Natural killer cell (primary cell): ENCODE data around the gene SNAI3. TPM values are rescaled to one million over a fixed set of nuclear protein-coding genes. Genes with fewer than 3 reads are reported as not detected.

Experiments
- ATAC-seq, 3 donors: fragments of 150-1000 bp in 2 of 3; fragments of 200-7000 bp in 1 of 3; cut with Tn5 transposase; 1 replicate in 1 of 3; 2 replicates in 2 of 3; pipeline ENCODE4 v1.10.0; 2021; ENCODE audit warnings: mild to moderate bottlenecking in 2 of 3, moderate library complexity in 2 of 3
- DNase-seq, 2 donors: peaks; one replicate each; pipeline versions ENCODE4 v3.0.0 to v3.0.0-alpha.2; 2013 to 2021; ENCODE audit warnings: mixed read lengths in 1 of 2
- H3K27ac ChIP-seq: one replicate; pipeline ENCODE4 v1.5.1; 2013; ENCODE audit warnings: mild to moderate bottlenecking, low read length
- H3K27me3 ChIP-seq: one replicate; pipeline ENCODE4 v1.6.1; 2013; ENCODE audit warnings: low read length; ENCODE audit not compliant: control insufficient read depth, insufficient read depth
- H3K36me3 ChIP-seq: one replicate; pipeline ENCODE4 v1.6.1; 2013; ENCODE audit warnings: low read length; ENCODE audit not compliant: control insufficient read depth, insufficient read depth
- H3K4me1 ChIP-seq: one replicate; pipeline ENCODE4 v1.6.1; 2013; ENCODE audit warnings: low read length; ENCODE audit not compliant: control insufficient read depth, insufficient read depth
- H3K4me3 ChIP-seq: one replicate; pipeline ENCODE4 v1.5.1; 2013; ENCODE audit warnings: low read length
- H3K9me3 ChIP-seq: one replicate; pipeline ENCODE4 v1.6.1; 2013; ENCODE audit warnings: low read length; ENCODE audit not compliant: control insufficient read depth, insufficient read depth
- H3K27ac Mint-ChIP-seq, 2 donors: one replicate each; pipeline ENCODE4 v1.8.0; 2022; ENCODE audit warnings: mild to moderate bottlenecking in 2 of 2, mixed read lengths in 2 of 2, moderate library complexity in 1 of 2
- H3K27me3 Mint-ChIP-seq, 2 donors: one replicate each; pipeline ENCODE4 v1.8.0; 2022; ENCODE audit warnings: low read depth in 2 of 2, mixed read lengths in 2 of 2
- H3K36me3 Mint-ChIP-seq: one replicate; pipeline ENCODE4 v1.8.0; 2022; ENCODE audit warnings: mixed read lengths
- H3K4me1 Mint-ChIP-seq, 2 donors: one replicate each; pipeline ENCODE4 v1.8.0; 2022; ENCODE audit warnings: mixed read lengths in 2 of 2
- H3K4me3 Mint-ChIP-seq: one replicate; pipeline ENCODE4 v1.8.0; 2022; ENCODE audit warnings: mild to moderate bottlenecking, moderate library complexity, mixed read lengths
- H3K9me3 Mint-ChIP-seq, 2 donors: one replicate each; pipeline ENCODE4 v1.8.0; 2022; ENCODE audit warnings: mixed read lengths in 2 of 2
- CTCF ChIP-seq: fragments of 200-600 bp; IDR thresholded peaks from one replicate; pipeline ENCODE4 v1.8.0; 2022; ENCODE audit warnings: antibody characterized with exemption
- WGBS: methylation state at CpG from one replicate; pipeline ENCODE4 v1.1.7; 2013; ENCODE audit warnings: missing lambda C conversion rate; ENCODE audit not compliant: insufficient coverage; 5-methylcytosine and 5-hydroxymethylcytosine counted together
- intact Hi-C: fragments of 100-400 bp; cut with micrococcal nuclease; formaldehyde crosslinking; loops from one replicate; pipeline ENCODE4 v1.14.2; 2022
- total RNA-seq, 4 donors: library from RNA; stranded (reverse); fragments of 120-200 nt in 1 of 4; gene quantifications; one replicate each; pipeline versions ENCODE4 v1.2.3 to v1.2.4, GENCODE V29; 2013 to 2022

The SNAI3 gene
- total RNA-seq, 3 donors from 2014 or later (not counting 1 experiment from before 2014, with no cell fraction given) = 8.2 to 9.2 (median 8.4) TPM

DNA sequence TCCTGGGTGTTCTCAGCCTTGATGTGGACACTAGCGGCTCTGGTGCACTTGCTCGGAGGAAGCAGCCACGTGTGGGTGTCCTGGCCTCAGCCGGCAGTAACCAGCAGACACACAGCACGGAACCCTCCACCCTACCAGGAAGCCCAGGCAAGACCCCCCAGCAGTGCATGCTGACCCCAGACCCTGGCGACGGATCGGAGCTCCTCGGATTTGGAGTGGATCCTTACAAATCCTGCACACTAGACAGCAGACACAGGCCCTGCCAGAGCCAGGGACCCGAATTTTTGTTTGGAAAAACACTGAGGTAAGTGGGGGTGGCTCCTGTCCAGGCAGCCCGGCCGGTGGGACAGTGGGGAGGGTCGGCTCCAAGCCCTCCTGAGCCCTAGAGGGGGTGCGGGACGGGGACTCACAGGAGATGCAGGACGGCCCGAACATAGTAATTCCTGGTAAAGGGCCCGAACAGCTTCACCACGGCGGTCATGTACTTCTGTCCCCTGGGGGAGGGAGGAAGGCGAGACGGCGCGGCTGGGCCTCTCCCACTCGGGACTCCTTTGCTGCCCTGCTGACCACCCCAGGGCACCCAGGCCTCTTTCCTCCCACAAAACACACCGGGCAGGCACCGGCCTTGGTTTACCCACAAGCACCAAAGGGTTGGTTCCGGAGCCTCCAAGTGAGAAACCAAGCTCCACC, 39.8 kb downstream of the SNAI3 start:
- intact Hi-C loops = no loop called here

DNA sequence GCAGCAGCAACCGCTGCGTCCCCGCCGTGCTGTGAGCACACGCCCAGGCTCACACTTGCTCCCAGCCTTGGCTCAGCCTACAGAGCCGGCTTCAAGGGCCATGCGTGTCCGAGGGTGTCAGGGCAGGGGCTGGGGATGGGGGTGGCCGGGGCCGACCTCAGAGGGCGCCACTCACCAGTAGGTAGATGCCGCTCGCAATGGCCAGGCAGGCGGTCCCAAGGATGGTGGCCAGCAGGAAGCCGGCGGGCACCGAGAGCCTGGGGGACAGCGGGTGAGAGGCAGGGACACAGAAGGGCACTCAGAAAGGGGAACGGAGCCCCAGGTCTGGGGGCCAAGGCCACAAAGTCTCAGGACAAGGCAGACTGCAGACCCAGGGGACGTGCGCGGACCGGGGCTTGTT, 40.4 kb downstream of the SNAI3 start:
- ATAC-seq (no peak), DNase-seq (no peak)
- Mint-ChIP-seq H3K27me3 (no peaks in the 10 kb centered on the region), H3K4me1 (peaks cover 26 to 61% of the 10 kb centered on the region in 2 donors), H3K36me3 (no peaks in the 10 kb centered on the region), H3K27ac (peak overlapping the region; percentile 73 to 80), H3K4me3 (peak overlapping the region; percentile 40), H3K9me3 (no peaks in the 10 kb centered on the region)
- H3K27ac ChIP-seq = no peak overlapping the region
- H3K27me3 ChIP-seq = no peaks in the 10 kb centered on the region
- intact Hi-C loops = no loop called here
- no peak overlapping the region for H3K4me3 ChIP-seq
- H3K4me1 ChIP-seq = peaks cover 70% of the 10 kb centered on the region
- H3K9me3 ChIP-seq = no peaks in the 10 kb centered on the region
- peaks cover 56% of the 10 kb centered on the region for H3K36me3 ChIP-seq
- no peak for TF ChIP-seq CTCF
- 91% methylated on average over 23 of the region's 23 CpGs for WGBS

More for the DNA sequence above, 39.8 kb downstream of the SNAI3 start:
- ATAC-seq = no peak
- TF ChIP-seq CTCF = no peak
- 88% methylated on average over 24 of the region's 28 CpGs for WGBS
- peak overlapping the region; percentile 73 to 80 for H3K27ac Mint-ChIP-seq
- Histone ChIP-seq H3K9me3 (no peaks in the 10 kb centered on the region), H3K4me1 (peaks cover 70% of the 10 kb centered on the region), H3K4me3 (no peak overlapping the region), H3K27ac (peak overlapping the region; percentile 5), H3K27me3 (no peaks in the 10 kb centered on the region), H3K36me3 (peaks cover 56% of the 10 kb centered on the region)
- H3K4me1 Mint-ChIP-seq = peaks cover 32 to 67% of the 10 kb centered on the region in 2 donors
- H3K9me3 Mint-ChIP-seq = no peaks in the 10 kb centered on the region
- H3K36me3 Mint-ChIP-seq = no peaks in the 10 kb centered on the region
- H3K27me3 Mint-ChIP-seq = no peaks in the 10 kb centered on the region
- no peak overlapping the region for H3K4me3 Mint-ChIP-seq
- no peak for DNase-seq

GRCh38 chr16:88645455-88645854, 40.9 kb downstream of the SNAI3 start:
- intact Hi-C loops = no loop called here
- H3K4me1 ChIP-seq = peaks cover 75% of the 10 kb centered on the region

More at GRCh38 chr16:88645455-88645854, 40.9 kb downstream of the SNAI3 start:
- peaks cover 56% of the 10 kb centered on the region for H3K36me3 ChIP-seq
- Mint-ChIP-seq H3K9me3 (no peaks in the 10 kb centered on the region), H3K27me3 (no peaks in the 10 kb centered on the region), H3K36me3 (no peaks in the 10 kb centered on the region), H3K27ac (peak overlapping the region; percentile 73 to 80), H3K4me1 (peaks cover 29 to 65% of the 10 kb centered on the region in 2 donors), H3K4me3 (peak overlapping the region; percentile 55)
- no peaks in the 10 kb centered on the region for H3K27me3 ChIP-seq
- WGBS = 96% methylated on average over 16 of the region's 16 CpGs
- no peaks in the 10 kb centered on the region for H3K9me3 ChIP-seq
- H3K4me3 ChIP-seq = no peak overlapping the region
- ATAC-seq (no peak), DNase-seq (no peak)
- no peak overlapping the region for H3K27ac ChIP-seq
- no peak for TF ChIP-seq CTCF
